ENCODE data around the gene TRRAP.

DNA sequence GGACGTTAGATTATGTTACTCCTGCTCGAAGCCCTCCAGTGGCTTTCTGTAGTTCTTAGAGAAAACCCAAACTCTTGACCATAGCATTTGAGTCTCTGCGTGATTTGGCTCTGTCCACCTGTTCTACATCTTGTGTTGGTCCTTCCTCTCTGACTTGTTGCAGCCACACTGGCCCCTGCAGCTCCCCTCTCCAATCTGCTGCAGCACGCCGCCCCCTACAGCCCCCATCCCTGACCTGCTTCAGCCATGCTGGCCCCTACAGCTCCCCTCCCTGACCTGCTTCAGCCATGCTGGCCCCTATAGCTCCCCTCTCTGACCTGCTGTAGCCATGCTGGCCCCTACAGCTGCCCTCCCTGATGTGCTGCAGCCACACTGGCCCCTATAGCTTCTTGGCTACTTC is 29.2 kb downstream of the TRRAP start:
- TF ChIP-seq, protein P1, sequence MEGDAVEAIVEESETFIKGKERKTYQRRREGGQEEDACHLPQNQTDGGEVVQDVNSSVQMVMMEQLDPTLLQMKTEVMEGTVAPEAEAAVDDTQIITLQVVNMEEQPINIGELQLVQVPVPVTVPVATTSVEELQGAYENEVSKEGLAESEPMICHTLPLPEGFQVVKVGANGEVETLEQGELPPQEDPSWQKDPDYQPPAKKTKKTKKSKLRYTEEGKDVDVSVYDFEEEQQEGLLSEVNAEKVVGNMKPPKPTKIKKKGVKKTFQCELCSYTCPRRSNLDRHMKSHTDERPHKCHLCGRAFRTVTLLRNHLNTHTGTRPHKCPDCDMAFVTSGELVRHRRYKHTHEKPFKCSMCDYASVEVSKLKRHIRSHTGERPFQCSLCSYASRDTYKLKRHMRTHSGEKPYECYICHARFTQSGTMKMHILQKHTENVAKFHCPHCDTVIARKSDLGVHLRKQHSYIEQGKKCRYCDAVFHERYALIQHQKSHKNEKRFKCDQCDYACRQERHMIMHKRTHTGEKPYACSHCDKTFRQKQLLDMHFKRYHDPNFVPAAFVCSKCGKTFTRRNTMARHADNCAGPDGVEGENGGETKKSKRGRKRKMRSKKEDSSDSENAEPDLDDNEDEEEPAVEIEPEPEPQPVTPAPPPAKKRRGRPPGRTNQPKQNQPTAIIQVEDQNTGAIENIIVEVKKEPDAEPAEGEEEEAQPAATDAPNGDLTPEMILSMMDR (IDR thresholded peaks at IDR 0.05) = no peak
- no peak for TF ChIP-seq POLR2A (IDR thresholded peaks at IDR 0.05)
